KOPT-K1 (cell line): ENCODE results near the gene TCEA2.

ENCODE experiments used
- H3K27ac ChIP-seq: fragments of 200-600 bp; sonication (generic); 2 replicates; pipeline ENCODE4 v1.5.1; 2016; ENCODE audit warnings: antibody characterized with exemption, mild to moderate bottlenecking, low read depth, low read length; ENCODE audit not compliant: poor library complexity, severe bottlenecking
- H3K36me3 ChIP-seq: fragments of 200-600 bp; sonication (generic); 2 replicates; pipeline ENCODE4 v1.5.1; 2017; ENCODE audit warnings: antibody characterized with exemption, mild to moderate bottlenecking, low read length, moderate library complexity; ENCODE audit not compliant: insufficient read depth
- H3K9me3 ChIP-seq: fragments of 200-600 bp; sonication (generic); 2 replicates; pipeline ENCODE4 v1.5.1; 2017; ENCODE audit warnings: antibody characterized with exemption, low read length, mild to moderate bottlenecking; ENCODE audit not compliant: insufficient read depth, poor library complexity, severe bottlenecking

Gene TCEA2

DNA sequence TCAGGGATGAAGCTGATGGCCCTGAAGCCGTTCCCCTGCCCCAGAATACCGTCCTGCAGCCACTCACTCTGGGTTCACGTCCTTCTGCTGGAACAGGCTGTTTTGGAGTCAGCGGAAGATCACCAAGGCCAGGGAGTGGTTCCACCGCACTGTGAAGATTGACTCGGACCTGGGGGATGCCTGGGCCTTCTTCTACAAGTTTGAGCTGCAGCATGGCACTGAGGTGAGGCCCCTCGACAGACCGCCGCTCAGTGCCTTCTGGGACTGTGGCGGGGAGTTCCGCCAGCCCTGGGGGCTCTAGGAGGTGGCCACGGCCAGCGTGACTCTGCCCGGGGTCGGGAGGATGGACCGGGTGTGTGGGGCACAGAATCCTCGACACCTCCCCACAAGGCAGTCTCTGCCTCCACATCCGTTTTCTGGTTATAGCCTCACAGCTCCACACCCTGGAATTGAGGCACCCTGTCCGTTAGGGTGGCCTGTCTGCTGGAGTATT, 31.1 kb upstream of the TCEA2 start:
- no peak overlapping the region for H3K27ac ChIP-seq
- H3K9me3 ChIP-seq, result no peaks in the 10 kb centered on the region
- H3K36me3 ChIP-seq, result peaks cover 76% of the 10 kb centered on the region

DNA sequence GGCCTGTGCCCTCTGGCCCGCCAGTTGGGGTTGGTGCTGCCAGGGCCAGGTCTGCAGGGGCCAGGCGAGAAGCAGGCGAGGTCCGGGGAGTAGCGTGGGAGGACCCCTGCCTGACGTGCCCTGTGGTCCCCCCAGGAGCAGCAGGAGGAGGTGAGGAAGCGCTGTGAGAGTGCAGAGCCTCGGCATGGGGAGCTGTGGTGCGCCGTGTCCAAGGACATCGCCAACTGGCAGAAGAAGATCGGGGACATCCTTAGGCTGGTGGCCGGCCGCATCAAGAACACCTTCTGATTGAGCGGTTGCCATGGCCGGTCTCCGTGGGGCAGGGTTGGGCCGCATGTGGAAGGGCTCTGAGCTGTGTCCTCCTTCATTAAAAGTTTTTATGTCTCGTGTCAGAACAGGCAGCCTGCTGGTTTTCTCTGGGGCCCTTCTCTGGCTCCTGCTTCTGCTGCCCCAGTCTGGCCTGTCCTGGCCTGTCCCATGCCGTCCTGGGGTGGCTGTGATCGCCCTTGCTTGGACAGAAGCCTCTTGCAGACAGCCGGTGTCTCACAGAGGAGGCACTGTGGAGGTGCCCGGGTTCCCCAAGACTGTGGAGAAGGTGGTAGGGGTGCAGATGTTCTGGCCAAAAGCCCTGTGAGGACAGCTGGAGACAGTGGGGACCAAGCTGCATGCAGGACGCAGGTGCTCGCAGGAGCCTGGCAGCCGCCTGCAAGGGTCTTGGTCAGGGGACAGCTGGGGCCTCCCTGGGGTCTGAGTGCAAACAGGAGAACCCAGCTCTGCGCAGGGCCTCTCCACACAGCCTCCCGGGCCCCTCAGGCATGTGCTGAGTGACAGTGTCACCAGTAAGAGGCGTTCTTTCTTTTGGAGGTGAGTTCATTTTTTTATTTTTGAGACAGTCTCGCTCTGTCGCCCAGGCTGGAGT, 30.0 kb upstream of the TCEA2 start:
- H3K27ac ChIP-seq, result peak overlapping the region; percentile 91
- no peaks in the 10 kb centered on the region for H3K9me3 ChIP-seq
- H3K36me3 ChIP-seq, result peaks cover 65% of the 10 kb centered on the region

DNA sequence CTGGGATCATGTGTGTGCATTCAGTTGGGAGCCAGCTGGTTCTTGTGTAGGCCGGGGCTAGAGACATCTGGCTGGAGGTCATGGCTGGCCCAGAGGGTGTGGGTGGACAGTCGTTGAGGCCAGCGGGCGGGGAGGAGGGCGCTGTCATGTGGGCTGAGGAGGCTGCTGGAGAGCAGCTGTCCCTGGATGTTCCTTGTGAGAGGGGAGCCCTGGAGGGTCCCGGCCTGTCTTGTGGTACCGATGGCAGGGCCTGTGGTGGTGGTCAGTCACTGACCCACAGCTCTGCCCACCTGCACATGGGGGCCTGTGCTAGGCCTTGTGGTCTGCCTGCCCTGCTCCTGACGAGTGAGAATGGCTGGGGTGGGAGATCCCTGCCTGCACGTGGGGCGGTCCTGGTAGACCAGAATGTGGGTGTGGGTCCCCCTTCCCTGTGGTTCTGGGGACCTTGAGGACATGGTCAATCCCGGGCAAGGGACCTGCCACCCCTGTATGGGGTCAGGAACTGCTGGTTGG, 29.0 kb upstream of the TCEA2 start:
- Histone ChIP-seq H3K9me3 (no peaks in the 10 kb centered on the region), H3K36me3 (peaks cover 54% of the 10 kb centered on the region), H3K27ac (peak overlapping the region; percentile 91)

DNA sequence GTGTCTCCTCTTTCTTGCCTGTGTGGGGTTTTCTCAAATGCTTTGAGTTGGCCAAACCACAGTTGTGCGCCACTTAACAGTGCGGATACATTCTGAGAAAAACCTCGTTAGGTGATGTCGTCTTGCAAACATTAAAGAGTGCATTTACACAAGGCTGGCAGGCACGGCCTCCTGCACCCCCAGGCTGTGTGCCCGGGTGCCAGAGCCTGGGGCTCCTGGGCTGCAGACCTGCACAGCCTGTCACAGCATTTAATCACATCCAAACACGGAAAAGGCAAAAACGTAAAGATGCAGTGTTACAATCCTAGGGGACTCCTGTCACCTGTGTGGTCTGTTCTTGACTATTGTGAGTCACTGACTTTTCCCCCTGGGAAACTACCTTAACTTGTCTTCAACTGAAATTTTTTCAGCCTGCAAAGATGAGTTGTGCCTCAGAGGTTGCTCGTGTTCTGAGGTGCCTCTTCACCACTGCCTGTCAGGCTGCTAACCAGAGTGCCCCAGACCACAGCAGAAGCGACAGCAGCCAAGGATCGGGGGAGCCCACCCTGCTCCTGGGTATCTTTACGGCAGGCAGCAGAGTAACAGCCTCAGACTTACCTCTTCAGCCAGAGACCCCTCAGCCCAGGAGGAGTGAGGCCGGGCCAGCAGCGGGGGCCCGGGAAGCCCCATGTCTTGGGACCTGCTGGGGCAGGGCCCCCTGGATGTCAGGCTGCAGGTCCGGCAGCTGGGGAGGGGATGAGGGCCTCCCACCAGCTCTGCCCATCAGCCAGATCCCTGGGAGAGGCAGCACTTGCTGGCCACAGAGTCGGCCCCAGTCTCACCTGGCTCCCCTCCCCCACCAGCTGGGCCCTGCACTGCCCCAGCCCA, 27.7 kb upstream of the TCEA2 start:
- H3K27ac ChIP-seq, result peak overlapping the region; percentile 91
- peaks cover 41% of the 10 kb centered on the region for H3K36me3 ChIP-seq

DNA sequence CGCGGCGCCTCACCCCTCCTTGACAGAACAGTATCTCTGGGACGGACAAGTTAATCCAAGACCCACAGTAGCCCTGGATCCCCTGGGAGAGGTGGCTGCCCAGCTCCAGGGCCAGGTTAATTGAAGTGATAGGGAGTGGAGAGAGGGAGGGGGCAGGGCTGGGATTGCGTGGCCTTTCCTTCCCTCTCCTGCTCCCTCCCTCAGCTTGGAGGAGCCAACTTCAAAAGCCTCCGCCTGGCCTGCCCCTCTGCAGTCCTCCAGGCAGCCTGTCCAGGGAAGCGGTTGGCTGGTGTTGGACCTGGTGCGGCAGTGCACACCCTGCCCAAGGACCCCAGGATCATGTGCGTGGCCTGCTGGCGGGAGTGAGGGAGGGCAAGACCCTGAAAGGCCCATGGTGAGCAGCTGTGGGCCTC, 27.1 kb upstream of the TCEA2 start, which contains the start of gene C20orf204:
TSS of gene C20orf204 (plus strand) at position 250 of the 413 bp plus-strand sequence. CDS start at position 392, 142 bp downstream.
- H3K9me3 ChIP-seq, result no peaks in the 10 kb centered on the region
- H3K27ac ChIP-seq, result peak within 1 kb of the TSS; percentile 91
- H3K36me3 ChIP-seq, result peaks cover 35% of the 10 kb centered on the region

More for the DNA sequence above, 27.7 kb upstream of the TCEA2 start:
- H3K9me3 ChIP-seq, result no peaks in the 10 kb centered on the region

DNA sequence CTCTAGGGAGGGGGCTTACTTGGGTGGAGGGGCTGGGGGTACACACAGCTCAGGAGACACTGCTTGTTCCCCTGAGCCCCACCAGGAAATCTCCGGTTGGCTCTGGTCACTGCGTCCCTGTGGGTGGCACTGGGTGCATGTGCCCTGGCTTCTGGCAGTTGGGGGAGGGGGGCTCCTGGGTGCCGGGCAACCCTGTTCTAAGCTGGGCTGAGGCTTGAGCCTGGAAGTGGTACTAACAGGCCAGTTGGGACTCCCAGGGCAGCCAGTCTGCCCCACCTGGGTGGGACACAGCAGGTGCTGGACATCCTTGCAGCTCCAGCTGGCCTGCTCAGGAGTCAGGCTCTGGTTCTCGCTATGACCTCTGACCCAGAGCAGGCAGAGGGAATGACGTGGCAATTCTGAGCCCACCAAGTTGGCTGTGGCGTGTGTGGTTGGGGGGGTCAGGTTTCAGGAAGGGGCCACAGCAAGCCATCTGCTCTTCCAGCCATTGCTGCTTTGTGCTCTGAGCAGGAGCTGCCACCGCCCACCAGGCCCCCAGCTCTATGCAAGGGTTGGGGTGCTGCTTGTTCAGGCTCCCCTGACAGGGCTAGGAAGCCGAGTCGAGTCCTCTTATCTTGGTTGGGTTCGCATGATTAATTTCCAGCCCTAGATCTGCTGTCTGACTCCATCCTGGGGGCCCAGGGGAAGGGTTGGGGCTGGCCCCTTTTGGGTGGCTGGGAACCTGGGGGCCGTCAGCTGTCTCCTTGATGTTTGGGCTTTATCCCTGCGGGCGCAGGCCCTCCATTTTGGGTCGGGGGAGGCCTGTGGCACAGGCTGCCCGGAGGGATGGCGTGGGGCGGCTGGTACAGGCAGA, 26.4 kb upstream of the TCEA2 start:
- Histone ChIP-seq H3K9me3 (no peaks in the 10 kb centered on the region), H3K36me3 (peaks cover 29% of the 10 kb centered on the region), H3K27ac (peak overlapping the region; percentile 91)

DNA sequence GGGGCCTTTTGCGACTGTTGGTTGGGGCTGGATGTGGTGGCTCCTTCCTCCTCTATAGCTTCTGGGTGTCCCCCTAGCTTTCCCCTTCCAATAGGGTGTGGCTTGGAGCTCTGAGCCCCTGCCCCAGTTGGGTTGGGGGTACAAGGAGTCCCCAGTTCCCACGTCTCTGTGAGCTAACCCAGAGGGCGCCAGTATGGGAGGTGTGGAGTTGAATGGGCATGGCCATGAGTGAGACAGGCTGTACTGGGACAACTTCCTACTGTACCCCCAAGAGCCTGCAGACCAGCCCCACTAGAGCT, 25.9 kb upstream of the TCEA2 start:
- H3K36me3 ChIP-seq, result peaks cover 24% of the 10 kb centered on the region
- peak overlapping the region; percentile 91 for H3K27ac ChIP-seq
- H3K9me3 ChIP-seq, result no peaks in the 10 kb centered on the region

DNA sequence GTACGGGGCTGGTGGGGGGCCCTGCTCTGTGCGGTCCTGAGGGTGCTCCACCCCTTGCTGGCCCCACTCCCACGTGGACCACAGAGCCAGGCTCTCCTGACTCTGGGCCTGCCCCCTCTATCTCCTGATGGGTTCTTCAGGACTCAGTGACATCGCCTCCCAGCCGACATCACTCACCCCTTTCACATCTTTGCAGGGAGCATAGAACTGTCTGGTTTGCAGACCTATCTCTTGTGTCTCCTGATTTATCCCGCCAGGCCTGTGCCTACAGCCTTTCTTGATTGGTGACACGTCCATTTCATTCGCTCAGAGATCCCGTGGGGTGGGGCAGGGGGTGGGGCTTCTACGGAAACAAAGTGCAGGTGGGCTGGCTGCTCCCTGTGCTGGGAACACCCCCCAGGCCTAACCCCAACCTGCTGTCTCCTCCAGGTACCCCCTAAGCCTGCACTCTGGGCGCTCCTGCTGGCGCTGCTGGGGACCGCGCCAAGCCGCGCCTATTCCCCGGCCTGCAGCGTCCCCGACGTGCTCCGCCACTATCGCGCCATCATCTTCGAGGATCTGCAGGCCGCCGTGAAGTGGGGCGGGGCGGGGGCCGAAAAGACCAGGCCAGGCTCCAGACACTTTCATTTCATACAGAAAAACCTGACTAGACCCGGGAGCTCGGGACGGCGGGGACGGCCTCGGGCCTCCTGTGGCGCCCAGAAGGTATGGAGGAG, 25.3 kb upstream of the TCEA2 start:
- no peaks in the 10 kb centered on the region for H3K9me3 ChIP-seq
- peaks cover 18% of the 10 kb centered on the region for H3K36me3 ChIP-seq
- peak overlapping the region; percentile 91 for H3K27ac ChIP-seq

DNA sequence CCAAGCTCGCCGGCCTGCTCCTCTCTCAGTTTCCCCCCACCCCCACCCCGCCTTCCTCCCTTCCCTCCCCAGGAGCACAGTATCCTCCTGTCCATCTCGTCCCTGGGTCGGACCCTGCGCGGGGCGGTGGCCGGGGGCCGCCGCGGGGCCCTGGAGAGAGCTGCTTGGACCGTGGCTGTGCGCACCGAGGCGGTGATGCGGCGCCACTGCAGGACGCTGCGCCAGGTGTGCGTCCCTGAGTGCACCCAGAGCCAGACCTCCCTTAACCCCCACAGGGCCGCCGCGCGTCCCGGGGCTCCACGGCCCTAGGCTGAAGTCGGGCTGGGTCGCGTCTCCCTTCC, 24.8 kb upstream of the TCEA2 start:
- H3K9me3 ChIP-seq, result no peaks in the 10 kb centered on the region
- H3K36me3 ChIP-seq, result peaks cover 13% of the 10 kb centered on the region; the same call in 1 of the 2 replicates
- peak overlapping the region; percentile 62 for H3K27ac ChIP-seq

DNA sequence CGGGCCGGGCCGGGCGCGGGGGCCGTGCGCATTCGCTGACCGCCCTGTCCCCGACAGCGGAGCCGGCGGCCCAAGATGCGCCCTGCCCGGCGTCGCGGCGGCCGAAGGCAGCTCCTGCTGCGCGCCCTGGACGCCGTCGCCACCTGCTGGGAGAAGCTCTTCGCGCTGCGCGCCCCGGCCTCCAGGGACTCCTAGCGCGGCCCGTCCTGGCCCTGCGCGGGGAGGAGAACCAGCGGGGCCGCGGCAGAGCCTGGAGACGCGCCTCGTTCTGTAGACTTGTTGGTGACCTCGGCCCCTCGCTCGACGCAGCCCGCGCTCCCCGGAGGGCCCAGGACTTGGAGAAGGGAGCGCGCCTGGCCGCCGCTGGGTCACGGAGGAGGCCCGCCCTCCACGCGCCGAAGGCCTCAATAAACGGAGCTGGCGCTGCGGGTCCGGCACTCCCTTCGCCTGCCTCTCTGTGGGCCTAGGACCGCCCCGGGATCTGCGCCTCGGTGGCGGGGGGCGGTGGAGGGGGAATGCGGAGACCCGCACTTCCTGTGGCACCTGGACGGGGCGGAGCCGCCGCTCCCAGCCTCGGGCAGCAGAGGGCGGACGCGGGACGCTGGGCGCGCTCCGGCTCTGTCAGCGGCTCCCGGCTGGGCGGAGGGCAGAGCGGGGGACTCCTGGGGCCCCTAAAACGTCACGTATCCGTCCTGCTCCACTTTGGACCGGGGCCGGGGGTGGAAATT, 24.3 kb upstream of the TCEA2 start:
- H3K36me3 ChIP-seq, result peaks cover 8% of the 10 kb centered on the region; the same call in 1 of the 2 replicates

DNA sequence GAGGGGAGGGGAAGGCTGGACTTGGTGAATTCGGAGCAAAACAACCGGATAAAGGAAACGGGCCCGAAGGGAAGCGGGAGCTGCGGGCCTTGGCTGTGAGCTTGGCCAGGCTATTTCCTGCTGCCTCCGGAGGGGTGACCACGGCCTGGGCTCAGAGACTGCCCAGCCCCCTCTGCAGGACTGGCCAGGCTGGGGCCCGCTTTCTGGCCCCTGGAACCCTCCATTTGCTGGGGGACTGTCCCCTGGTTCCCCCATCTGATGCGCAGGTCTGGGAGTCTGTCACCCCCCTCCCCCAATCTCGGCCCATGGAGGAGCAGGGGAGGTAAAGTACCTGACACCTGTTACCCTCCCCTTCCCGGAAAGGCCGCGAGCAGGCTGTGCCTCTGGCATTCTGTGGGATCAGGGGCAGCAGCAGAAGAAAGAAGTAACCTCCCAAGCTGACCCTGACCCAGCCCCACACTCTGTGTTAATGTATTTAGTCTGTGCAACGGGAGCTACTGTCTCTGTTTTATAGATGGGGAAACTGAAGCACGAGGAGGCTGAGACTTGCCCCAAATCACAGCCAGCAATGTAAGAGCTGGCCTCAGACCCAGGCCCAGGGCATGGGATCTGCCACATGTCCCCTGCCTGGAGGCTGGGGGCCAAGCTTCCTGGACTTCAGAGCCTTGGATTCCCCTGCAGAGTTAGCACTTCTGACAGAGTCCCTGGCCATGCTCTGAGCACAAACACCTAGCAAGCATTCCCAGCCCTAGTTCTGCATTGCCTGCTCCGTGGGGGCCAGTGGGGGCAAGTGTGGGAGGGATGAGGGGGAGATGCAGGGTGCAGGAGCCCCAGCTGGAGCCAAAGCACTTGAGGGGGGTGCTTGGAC, 23.5 kb upstream of the TCEA2 start:
- Histone ChIP-seq H3K9me3 (no peaks in the 10 kb centered on the region), H3K36me3 (no peaks in the 10 kb centered on the region), H3K27ac (peak overlapping the region; percentile 62)

More for the DNA sequence above, 24.3 kb upstream of the TCEA2 start:
- Histone ChIP-seq H3K27ac (peak overlapping the region; percentile 62), H3K9me3 (no peaks in the 10 kb centered on the region)

DNA sequence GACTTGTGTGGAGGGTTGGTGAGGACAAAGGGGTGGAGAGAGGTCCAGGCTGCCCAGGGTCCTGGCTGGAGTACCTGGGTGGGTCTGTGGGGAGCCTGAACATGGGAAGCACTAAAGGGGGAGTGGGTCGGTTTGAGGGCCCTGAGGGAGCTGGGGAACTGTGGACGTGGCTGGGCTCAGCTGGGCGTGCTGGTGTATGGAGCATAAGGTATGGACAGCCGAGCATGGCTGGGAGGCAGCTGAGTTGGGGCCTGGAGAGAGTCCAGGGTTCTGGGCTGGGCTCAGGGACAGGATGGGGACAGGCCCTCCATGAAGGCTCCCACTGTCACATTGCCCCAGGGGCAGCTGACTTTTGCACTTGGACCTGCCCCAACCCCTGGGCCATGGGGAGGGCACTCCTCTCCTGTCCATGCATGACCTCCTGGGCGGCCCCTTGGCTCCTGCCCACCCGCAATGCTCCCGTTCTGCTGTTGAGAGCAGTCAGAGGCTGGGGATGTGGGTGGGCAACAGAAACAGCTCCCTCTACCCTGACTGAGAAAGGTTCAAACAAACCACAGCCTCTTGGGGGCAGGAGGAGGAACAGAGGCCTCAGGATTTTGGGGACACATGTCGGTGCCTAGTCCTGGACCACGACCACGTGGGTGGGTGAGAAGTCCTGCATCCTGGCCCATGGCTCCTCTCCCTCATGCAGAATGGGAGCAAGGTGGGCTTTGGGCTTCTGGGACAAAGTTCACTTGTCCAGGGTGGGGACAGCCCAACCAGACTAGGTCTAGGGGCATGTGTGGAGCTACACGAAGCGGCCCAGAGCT, 22.6 kb upstream of the TCEA2 start:
- H3K9me3 ChIP-seq, result no peaks in the 10 kb centered on the region
- H3K27ac ChIP-seq, result peak overlapping the region; percentile 64

More for the DNA sequence above, 22.6 kb upstream of the TCEA2 start:
- H3K36me3 ChIP-seq, result no peaks in the 10 kb centered on the region
